ENCODE measurements around the gene ACTN1.
"Not testable (repeated sequence)": the region's sequence is repeated elsewhere in the genome, so short reads cannot be mapped to it uniquely, and the experiment has no call there.

ACTN1 gene

GRCh38 chr14:68979021-68979721 lies at the start of gene ACTN1:
TSS of gene ACTN1 (minus strand) at chr14:68979302. CDS start at chr14:68979056, 246 bp downstream.
- DNase-seq = peak; percentile 86

- DNase-seq = no peak
Measured at GRCh38 chr14:69027242-69027913, 48.3 kb upstream of the ACTN1 start.

GRCh38 chr14:69023035-69023434 lies 43.9 kb upstream of the ACTN1 start:
- DNase-seq = no peak

- not testable (repeated sequence) for DNase-seq
Measured at GRCh38 chr14:69022093-69022492, 43.0 kb upstream of the ACTN1 start.

- DNase-seq = no peak
Measured at GRCh38 chr14:69017706-69018105, 38.6 kb upstream of the ACTN1 start.

GRCh38 chr14:69014829-69015259 lies 35.7 kb upstream of the ACTN1 start:
- no peak for DNase-seq

GRCh38 chr14:69013943-69014782 lies 35.1 kb upstream of the ACTN1 start:
- DNase-seq = no peak

GRCh38 chr14:69012256-69012953 lies 33.3 kb upstream of the ACTN1 start:
- no peak for DNase-seq

GRCh38 chr14:69010648-69011047 lies 31.5 kb upstream of the ACTN1 start:
- DNase-seq = no peak

- no peak for DNase-seq
Measured at GRCh38 chr14:69008421-69008884, 29.4 kb upstream of the ACTN1 start.

- DNase-seq = no peak
Measured at GRCh38 chr14:69006346-69006745, 27.2 kb upstream of the ACTN1 start.

GRCh38 chr14:69005432-69006148 lies 26.5 kb upstream of the ACTN1 start:
- no peak for DNase-seq

GRCh38 chr14:69004731-69005431 lies 25.8 kb upstream of the ACTN1 start:
- DNase-seq = no peak

- DNase-seq = no peak
Measured at GRCh38 chr14:69003626-69004025, 24.5 kb upstream of the ACTN1 start.

- DNase-seq = no peak
Measured at GRCh38 chr14:69002069-69002468, 23.0 kb upstream of the ACTN1 start.

- no peak for DNase-seq
Measured at GRCh38 chr14:69001375-69001774, 22.3 kb upstream of the ACTN1 start.

- DNase-seq = no peak
Measured at GRCh38 chr14:68998062-68998461, 19.0 kb upstream of the ACTN1 start.

- DNase-seq = no peak
Measured at GRCh38 chr14:68995731-68996130, 16.6 kb upstream of the ACTN1 start.

- no peak for DNase-seq
Measured at GRCh38 chr14:68994056-68994455, 15.0 kb upstream of the ACTN1 start.

GRCh38 chr14:68987653-68988036 lies 8.5 kb upstream of the ACTN1 start:
- DNase-seq = no peak

GRCh38 chr14:68986926-68987652 lies 8.0 kb upstream of the ACTN1 start:
- DNase-seq = no peak
